Spleen (tissue), 11 donors: ENCODE measurements around the gene TCTN2. TPM values are rescaled to one million over a fixed set of nuclear protein-coding genes. Genes with fewer than 3 reads are reported as not detected.

Experiments used
- DNase-seq: peaks from one replicate; pipeline ENCODE4 v3.0.0-alpha.2; 2020
- H3K27ac ChIP-seq, 8 donors: fragments of 200-600 bp; sonication (generic) in 7 of 8; 1 replicate in 4 of 8; 2 replicates in 4 of 8; pipeline versions ENCODE4 v1.5.0 to v1.8.0; 2016 to 2021; ENCODE audit warnings: inconsistent platforms in 4 of 8, mild to moderate bottlenecking in 4 of 8, moderate library complexity in 1 of 8
- H3K27me3 ChIP-seq, 7 donors: fragments of 200-600 bp; sonication (generic) in 6 of 7; replicated peaks in 1 of 7; 1 replicate in 4 of 7; 2 replicates in 3 of 7; pipeline versions ENCODE4 v1.5.0 to v1.8.0; 2016 to 2021; ENCODE audit warnings: inconsistent platforms in 3 of 7, mild to moderate bottlenecking in 1 of 7
- H3K36me3 ChIP-seq, 6 donors: fragments of 200-600 bp; sonication (generic) in 5 of 6; 1 replicate in 4 of 6; 2 replicates in 2 of 6; pipeline versions ENCODE4 v1.5.0 to v1.8.0; 2016 to 2021; ENCODE audit warnings: inconsistent platforms in 2 of 6
- H3K4me1 ChIP-seq, 6 donors: fragments of 200-600 bp; sonication (generic) in 5 of 6; 1 replicate in 3 of 6; 2 replicates in 3 of 6; pipeline versions ENCODE4 v1.5.0 to v1.8.0; 2016 to 2021; ENCODE audit warnings: inconsistent platforms in 3 of 6
- H3K4me3 ChIP-seq, 8 donors: fragments of 200-600 bp; sonication (generic) in 7 of 8; 1 replicate in 4 of 8; 2 replicates in 4 of 8; pipeline versions ENCODE4 v1.5.0 to v1.8.0; 2016 to 2021; ENCODE audit warnings: inconsistent platforms in 4 of 8, mild to moderate bottlenecking in 4 of 8, moderate library complexity in 2 of 8
- H3K9me3 ChIP-seq, 8 donors: fragments of 200-600 bp; sonication (generic) in 7 of 8; 1 replicate in 4 of 8; 2 replicates in 4 of 8; pipeline versions ENCODE4 v1.5.0 to v1.8.0; 2016 to 2021; ENCODE audit warnings: inconsistent platforms in 4 of 8
- POLR2A ChIP-seq, 3 donors: fragments of 450-650 bp; IDR thresholded peaks; one replicate each; pipeline ENCODE4 v1.5.1; 2017; ENCODE audit warnings: antibody characterized with exemption in 3 of 3, mild to moderate bottlenecking in 1 of 3
- POLR2AphosphoS5 ChIP-seq, 3 donors: sonication (generic); formaldehyde crosslinking; IDR thresholded peaks; one replicate each; pipeline ENCODE4 v1.5.1; 2017; ENCODE audit warnings: antibody characterized with exemption in 3 of 3
- WGBS, 5 donors: extraction: QIAGEN DNeasy Blood & Tissue Kit in 3 of 5; methylation state at CpG; one replicate each; pipeline versions ENCODE4 v1.1.5 to v1.1.7; 2013 to 2018; 5-methylcytosine and 5-hydroxymethylcytosine counted together
- intact Hi-C: fragments of 100-400 bp; cut with DNase I; formaldehyde crosslinking; loops from one replicate; pipeline ENCODE4 v1.15.0; 2023; ENCODE audit warnings: low total_unique reads
- polyA plus RNA-seq, 3 donors: library from polyadenylated mRNA; stranded (reverse); fragments of 200-250 nt; gene quantifications; one replicate each; pipeline ENCODE4 v1.2.1, GENCODE V29; 2013
- total RNA-seq, 7 donors: library from RNA; depleted of rRNA in 3 of 7; stranded (reverse); fragments of >200 nt in 3 of 7; fragmentation: NEBNext Ultra II Directional in 4 of 7; extraction: Animal tissue kit (Norgen Biotek cat#: 25700) in 4 of 7; gene quantifications; one replicate each; pipeline versions ENCODE4 v1.1.0 to v1.2.1, GENCODE V29; 2016 to 2021
- TF ChIP-seq, protein P1 (sequence below), 11 experiments: fragments of 200-600 bp in 7 of 11; fragments of 450-650 bp in 4 of 11; sonication (generic) in 4 of 11; IDR thresholded peaks in 8 of 11; conservative IDR thresholded peaks in 3 of 11; 1 replicate in 7 of 11; 2 replicates in 4 of 11; pipeline versions ENCODE4 v1.4.0 to v1.8.0; 2016 to 2021; ENCODE audit warnings: antibody characterized with exemption in 11 of 11, inconsistent platforms in 4 of 11, mild to moderate bottlenecking in 1 of 11
- donor health status: healthy with polysubstance abuse.
- donor health status: DM: no; HTN: no; CAD: no; lungs with moderate emphysema.
- donor health status: DM: no; HTN: no; CAD: no.
- donor health status: Bipolar disorder and iron deficiency.
- donor health status: healthy.
- donor health status: DM: no; HTN: no; CAD: no.
- donor health status: DM: yes; HTN: yes; CAD: no.

Gene TCTN2
- total and polyA plus RNA-seq, 10 donors = 1.9 to 10.9 (median 6.0) TPM

DNA sequence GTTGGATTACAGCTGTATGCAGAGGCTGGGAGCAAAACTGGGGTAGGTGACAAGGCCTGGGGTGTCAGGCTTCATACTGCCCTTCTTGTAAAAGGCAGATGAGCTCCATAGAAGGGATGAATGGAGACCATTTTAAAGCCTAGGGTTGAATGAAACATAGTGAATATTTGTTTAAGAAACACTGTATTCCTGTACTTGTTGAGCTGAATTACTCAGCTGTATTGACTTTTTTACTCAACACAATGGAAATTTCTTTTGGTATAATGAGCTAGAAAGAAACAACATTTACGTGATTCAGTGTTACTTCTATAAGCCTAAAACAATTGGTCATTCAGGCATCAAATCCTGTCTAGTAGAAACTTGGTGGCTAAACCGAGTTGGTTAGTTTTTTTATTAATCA is 55.3 kb downstream of the TCTN2 start:
- Histone ChIP-seq H3K27me3 (no peaks in the 10 kb centered on the region), H3K27ac (no peak overlapping the region), H3K36me3 (peaks cover 0 to 100% (median 67%) of the 10 kb centered on the region in 6 donors), H3K4me3 (no peak overlapping the region), H3K4me1 (peaks cover 0 to 19% (median 5%) of the 10 kb centered on the region in 6 donors), H3K9me3 (no peaks in the 10 kb centered on the region)
- intact Hi-C loops = no loop called here
- 65 to 82% (median 74%) methylated on average over 2 of the region's 2 CpGs for WGBS, 5 donors
- no peak for DNase-seq
- no peak for TF ChIP-seq POLR2AphosphoS5 (IDR thresholded peaks at IDR 0.05)
- TF ChIP-seq, protein P1, sequence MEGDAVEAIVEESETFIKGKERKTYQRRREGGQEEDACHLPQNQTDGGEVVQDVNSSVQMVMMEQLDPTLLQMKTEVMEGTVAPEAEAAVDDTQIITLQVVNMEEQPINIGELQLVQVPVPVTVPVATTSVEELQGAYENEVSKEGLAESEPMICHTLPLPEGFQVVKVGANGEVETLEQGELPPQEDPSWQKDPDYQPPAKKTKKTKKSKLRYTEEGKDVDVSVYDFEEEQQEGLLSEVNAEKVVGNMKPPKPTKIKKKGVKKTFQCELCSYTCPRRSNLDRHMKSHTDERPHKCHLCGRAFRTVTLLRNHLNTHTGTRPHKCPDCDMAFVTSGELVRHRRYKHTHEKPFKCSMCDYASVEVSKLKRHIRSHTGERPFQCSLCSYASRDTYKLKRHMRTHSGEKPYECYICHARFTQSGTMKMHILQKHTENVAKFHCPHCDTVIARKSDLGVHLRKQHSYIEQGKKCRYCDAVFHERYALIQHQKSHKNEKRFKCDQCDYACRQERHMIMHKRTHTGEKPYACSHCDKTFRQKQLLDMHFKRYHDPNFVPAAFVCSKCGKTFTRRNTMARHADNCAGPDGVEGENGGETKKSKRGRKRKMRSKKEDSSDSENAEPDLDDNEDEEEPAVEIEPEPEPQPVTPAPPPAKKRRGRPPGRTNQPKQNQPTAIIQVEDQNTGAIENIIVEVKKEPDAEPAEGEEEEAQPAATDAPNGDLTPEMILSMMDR (IDR thresholded peaks at IDR 0.05 in 8 of 11, conservative IDR thresholded peaks at IDR 0.05 in 3 of 11) = no peak
- no peak for TF ChIP-seq POLR2A (IDR thresholded peaks at IDR 0.05)

- no peaks in the 10 kb centered on the region for H3K27me3 ChIP-seq
- H3K4me3 ChIP-seq = no peak overlapping the region
- no peak for TF ChIP-seq POLR2A (IDR thresholded peaks at IDR 0.05)
- WGBS, 5 donors = 90 to 96% (median 95%) methylated on average over 2 of the region's 2 CpGs
- H3K9me3 ChIP-seq = no peaks in the 10 kb centered on the region
- intact Hi-C loops = no loop called here
- peaks cover 0 to 19% (median 5%) of the 10 kb centered on the region in 6 donors for H3K4me1 ChIP-seq
- H3K36me3 ChIP-seq = peaks cover 0 to 100% (median 67%) of the 10 kb centered on the region in 6 donors
- no peak for DNase-seq
- H3K27ac ChIP-seq = no peak overlapping the region
Observed at GRCh38 chr12:123726962-123727361, 56.0 kb downstream of the TCTN2 start.

DNA sequence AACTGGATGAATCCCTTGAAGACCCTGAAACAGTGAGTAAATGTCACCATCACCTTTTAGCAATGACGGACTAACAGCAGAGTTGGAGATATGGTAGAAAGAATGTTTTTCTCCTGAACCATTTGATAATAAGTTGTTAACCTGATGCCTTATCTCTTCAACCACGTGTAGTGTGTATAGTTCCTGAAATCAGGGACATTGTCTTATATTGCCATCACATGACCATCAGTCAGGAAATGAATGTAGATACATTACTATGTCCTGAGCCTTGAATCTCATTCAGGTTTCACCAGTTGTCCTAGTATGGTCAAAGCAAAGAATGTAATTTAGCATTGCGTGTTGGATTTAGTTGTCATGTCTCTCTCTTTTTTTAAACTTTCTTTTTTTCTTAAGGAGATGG is 57.0 kb downstream of the TCTN2 start:
- Histone ChIP-seq H3K36me3 (peaks cover 0 to 100% (median 69%) of the 10 kb centered on the region in 6 donors), H3K4me1 (peaks cover 0 to 13% (median 5%) of the 10 kb centered on the region in 6 donors), H3K27ac (no peak overlapping the region), H3K4me3 (no peak overlapping the region), H3K27me3 (no peaks in the 10 kb centered on the region), H3K9me3 (no peaks in the 10 kb centered on the region)
- no peak for DNase-seq
- no peak for TF ChIP-seq POLR2AphosphoS5 (IDR thresholded peaks at IDR 0.05)
- TF ChIP-seq, protein P1 (IDR thresholded peaks at IDR 0.05 in 8 of 11, conservative IDR thresholded peaks at IDR 0.05 in 3 of 11) = no peak
- no peak for TF ChIP-seq POLR2A (IDR thresholded peaks at IDR 0.05)
- intact Hi-C loops = no loop called here
- 66 to 77% (median 68%) methylated on average over 3 of the region's 3 CpGs for WGBS, 5 donors

DNA sequence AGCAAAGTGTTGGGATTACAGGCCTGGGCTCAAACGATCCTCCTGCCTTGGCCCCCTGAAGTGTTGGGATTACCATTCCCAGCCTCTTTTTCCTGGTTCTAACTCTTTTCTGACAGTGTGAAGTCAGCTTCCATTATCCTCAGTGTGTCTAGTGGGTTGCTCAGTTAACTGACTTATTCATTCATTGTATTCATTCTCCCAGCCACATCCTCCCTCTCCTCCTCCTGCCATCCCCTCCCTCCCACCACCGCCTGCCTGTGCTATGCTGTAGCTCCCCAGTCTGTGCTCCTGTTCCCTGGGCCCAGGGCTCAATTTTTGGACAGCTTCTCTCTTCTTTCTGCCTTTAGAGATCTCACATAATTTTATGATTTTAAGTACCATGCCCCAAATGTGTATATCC is 60.7 kb downstream of the TCTN2 start:
- DNase-seq = no peak
- Histone ChIP-seq H3K4me3 (no peak overlapping the region), H3K4me1 (peaks cover 0 to 3% (median 0%) of the 10 kb centered on the region in 6 donors), H3K36me3 (peaks cover 3 to 100% (median 75%) of the 10 kb centered on the region in 6 donors), H3K27me3 (no peaks in the 10 kb centered on the region), H3K27ac (no peak overlapping the region), H3K9me3 (no peaks in the 10 kb centered on the region)
- intact Hi-C loops = no loop called here
- 83 to 97% (median 88%) methylated on average over 2 of the region's 2 CpGs for WGBS, 5 donors
- no peak for TF ChIP-seq POLR2A (IDR thresholded peaks at IDR 0.05)
- no peak for TF ChIP-seq POLR2AphosphoS5 (IDR thresholded peaks at IDR 0.05)
- TF ChIP-seq, protein P1 (IDR thresholded peaks at IDR 0.05 in 8 of 11, conservative IDR thresholded peaks at IDR 0.05 in 3 of 11) = no peak

GRCh38 chr12:123732251-123732650 is 61.3 kb downstream of the TCTN2 start:
- H3K27me3 ChIP-seq = no peaks in the 10 kb centered on the region
- 81 to 90% (median 87%) methylated on average over 12 of the region's 12 CpGs for WGBS, 5 donors
- peaks cover 4 to 100% (median 76%) of the 10 kb centered on the region in 6 donors for H3K36me3 ChIP-seq
- DNase-seq = no peak
- intact Hi-C loops = no loop called here
- TF ChIP-seq, protein P1 (IDR thresholded peaks at IDR 0.05 in 8 of 11, conservative IDR thresholded peaks at IDR 0.05 in 3 of 11) = no peak
- TF ChIP-seq POLR2AphosphoS5 (IDR thresholded peaks at IDR 0.05) (no peak), POLR2A (IDR thresholded peaks at IDR 0.05) (no peak)
- H3K27ac ChIP-seq = no peak overlapping the region
- no peak overlapping the region for H3K4me3 ChIP-seq
- peaks cover 0 to 9% (median 3%) of the 10 kb centered on the region in 6 donors for H3K4me1 ChIP-seq
- no peaks in the 10 kb centered on the region for H3K9me3 ChIP-seq
